Activated CD8-positive, alpha-beta T cell treated with anti-CD3 and anti-CD28 coated beads, Interleukin-2, amount 10 ng/mL, durations not matched to agents 7 days and 5 days (primary cell): ENCODE results near the gene FBXO7. TPM values are rescaled to one million over a fixed set of nuclear protein-coding genes. Genes with fewer than 3 reads are reported as not detected.

Experiments used
- ATAC-seq: fragments of 150-1000 bp; cut with Tn5 transposase; one replicate; pipeline ENCODE4 v1.10.0; 2021; ENCODE audit warnings: moderate library complexity
- CTCF ChIA-PET: fragments of 350-600 bp; sonication (Branson Sonifier 250); formaldehyde crosslinking; loops from one replicate; lab custom pipeline; 2021; ENCODE audit warnings: antibody characterized with exemption; lab: Charles Lee
- POLR2A ChIA-PET: fragments of 350-600 bp; sonication (Branson Sonifier 250); formaldehyde crosslinking; loops from one replicate; lab custom pipeline; 2021; ENCODE audit warnings: antibody characterized with exemption; lab: Charles Lee
- DNase-seq: peaks from one replicate; pipeline ENCODE4 v3.0.0-alpha.2; 2020
- H3K27ac Mint-ChIP-seq: one replicate; pipeline ENCODE4 v1.8.0; 2021; ENCODE audit warnings: mild to moderate bottlenecking, mixed read lengths
- H3K27me3 Mint-ChIP-seq: one replicate; pipeline ENCODE4 v1.8.0; 2021; ENCODE audit warnings: low read depth, mixed read lengths
- H3K36me3 Mint-ChIP-seq: one replicate; pipeline ENCODE4 v1.8.0; 2021; ENCODE audit warnings: low read depth, mixed read lengths
- H3K4me1 Mint-ChIP-seq: one replicate; pipeline ENCODE4 v1.8.0; 2021; ENCODE audit warnings: low read depth, mixed read lengths
- H3K4me3 Mint-ChIP-seq: one replicate; pipeline ENCODE4 v1.8.0; 2021; ENCODE audit warnings: mild to moderate bottlenecking, mixed read lengths
- H3K9me3 Mint-ChIP-seq: one replicate; pipeline ENCODE4 v1.8.0; 2022; ENCODE audit warnings: mixed read lengths; ENCODE audit not compliant: insufficient read depth
- total RNA-seq, 2 experiments: library from RNA; stranded (reverse); gene quantifications; one replicate each; pipeline ENCODE4 v1.2.3, GENCODE V29; 2021

The FBXO7 gene
- total RNA-seq, 2 experiments from 2014 or later, result 84.0 to 90.0 TPM

DNA sequence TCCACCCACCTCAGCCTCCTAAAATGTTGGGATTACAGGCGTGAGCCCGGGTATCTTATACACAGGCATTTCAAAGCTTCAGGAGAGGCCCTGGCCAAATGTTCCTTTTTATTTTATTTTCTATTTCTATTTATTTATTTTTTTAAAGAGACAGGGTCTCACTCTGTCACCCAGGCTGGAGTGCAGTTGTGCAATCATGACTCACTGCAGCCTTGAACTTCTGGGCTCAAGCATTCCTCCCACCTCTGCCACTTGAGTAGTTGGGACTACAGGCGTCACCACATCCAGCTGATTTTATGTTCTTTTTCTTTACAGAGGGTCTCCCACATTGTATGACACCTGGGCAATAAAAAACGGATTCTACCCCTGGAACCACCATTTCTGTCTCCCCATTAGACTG lies 71.2 kb downstream of the FBXO7 start:
- no peaks in the 10 kb centered on the region for H3K9me3 Mint-ChIP-seq
- H3K4me1 Mint-ChIP-seq, result no peaks in the 10 kb centered on the region
- POLR2A ChIA-PET, result no interaction called here
- no peak for ATAC-seq
- CTCF ChIA-PET, result no interaction called here
- H3K27ac Mint-ChIP-seq, result no peak overlapping the region
- H3K4me3 Mint-ChIP-seq, result no peak overlapping the region
- DNase-seq, result no peak
- H3K27me3 Mint-ChIP-seq, result peaks cover 5% of the 10 kb centered on the region
- H3K36me3 Mint-ChIP-seq, result no peaks in the 10 kb centered on the region

DNA sequence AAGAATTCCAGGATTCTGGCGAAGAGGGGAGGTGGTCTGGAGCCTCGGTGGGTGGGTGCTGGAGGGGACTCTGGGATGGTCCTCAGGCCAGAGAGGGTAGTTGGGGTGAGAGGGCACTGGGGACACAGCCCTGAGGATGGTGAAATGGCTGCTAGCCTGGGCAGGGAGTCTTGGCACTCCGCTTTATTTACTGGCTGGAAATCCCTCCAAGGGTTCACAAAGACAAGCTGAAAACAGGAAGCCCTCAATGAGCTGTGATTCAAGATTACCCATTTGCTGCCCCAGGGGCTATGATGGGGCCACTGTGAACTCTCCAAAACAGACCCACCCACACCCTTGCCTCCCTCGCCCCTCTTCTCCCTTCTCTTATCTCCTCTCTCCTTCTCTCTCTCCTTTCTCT lies 71.9 kb downstream of the FBXO7 start:
- POLR2A ChIA-PET, result no interaction called here
- ATAC-seq, result no peak
- H3K4me1 Mint-ChIP-seq, result no peaks in the 10 kb centered on the region
- H3K9me3 Mint-ChIP-seq, result no peaks in the 10 kb centered on the region
- no peak overlapping the region for H3K4me3 Mint-ChIP-seq
- CTCF ChIA-PET, result no interaction called here
- DNase-seq, result no peak
- H3K27ac Mint-ChIP-seq, result no peak overlapping the region
- no peaks in the 10 kb centered on the region for H3K36me3 Mint-ChIP-seq
- H3K27me3 Mint-ChIP-seq, result peaks cover 5% of the 10 kb centered on the region

DNA sequence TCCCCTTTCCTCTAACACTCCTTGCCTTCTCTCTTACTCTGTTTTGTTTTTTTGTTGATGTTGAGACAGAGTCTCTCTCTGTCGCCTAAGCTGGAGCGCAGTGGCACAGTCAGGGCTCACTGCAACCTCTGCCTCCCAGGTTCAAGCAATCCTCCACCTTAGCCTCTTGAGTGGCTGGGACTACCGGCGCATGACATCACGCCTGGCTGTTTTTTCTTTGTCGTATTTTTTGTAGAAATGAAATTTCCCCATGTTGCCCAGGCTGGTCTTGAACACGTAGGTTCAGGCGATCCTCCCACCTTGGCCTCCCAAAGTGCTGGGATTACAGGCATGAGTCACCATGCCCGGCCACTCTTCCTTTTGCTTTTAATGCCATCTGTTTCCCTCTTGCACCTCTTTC lies 72.3 kb downstream of the FBXO7 start:
- ATAC-seq (no peak), DNase-seq (no peak)
- Mint-ChIP-seq H3K27ac (no peak overlapping the region), H3K4me1 (no peaks in the 10 kb centered on the region), H3K4me3 (no peak overlapping the region), H3K27me3 (peaks cover 6% of the 10 kb centered on the region), H3K9me3 (no peaks in the 10 kb centered on the region), H3K36me3 (no peaks in the 10 kb centered on the region)
- ChIA-PET POLR2A (no interaction called here), CTCF (no interaction called here)

DNA sequence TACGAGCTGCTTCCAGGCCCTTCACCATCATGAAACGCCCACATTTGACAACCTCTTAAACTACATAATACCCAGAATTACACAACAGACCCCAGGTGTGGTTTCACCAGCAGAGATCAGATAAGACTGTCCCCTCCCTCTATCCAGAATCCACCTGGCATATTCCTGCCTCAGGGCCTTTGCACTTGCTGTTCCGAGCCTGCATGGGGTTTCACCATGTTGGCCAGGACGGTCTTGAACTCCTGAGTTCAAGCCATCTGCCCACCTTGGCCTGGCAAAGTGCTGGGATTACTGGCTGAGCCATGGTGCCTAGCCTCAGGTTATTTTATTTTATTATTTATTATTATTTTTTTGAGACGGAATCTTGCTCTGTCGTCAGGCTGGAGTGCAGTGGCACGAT lies 73.4 kb downstream of the FBXO7 start:
- ChIA-PET POLR2A (no interaction called here), CTCF (no interaction called here)
- DNase-seq (no peak), ATAC-seq (no peak)
- H3K36me3 Mint-ChIP-seq, result no peaks in the 10 kb centered on the region
- H3K9me3 Mint-ChIP-seq, result no peaks in the 10 kb centered on the region
- no peak overlapping the region for H3K27ac Mint-ChIP-seq
- no peaks in the 10 kb centered on the region for H3K4me1 Mint-ChIP-seq
- no peak overlapping the region for H3K4me3 Mint-ChIP-seq
- H3K27me3 Mint-ChIP-seq, result peaks cover 6% of the 10 kb centered on the region

Other genes starting within 250 kb of the FBXO7 start
- not detected for gene SLC5A4, start 219.5 kb upstream of the FBXO7 start, total RNA-seq
- not detected for gene RFPL3, start 116.9 kb upstream of the FBXO7 start, total RNA-seq
- 10 to 100 TPM; 59.0 to 60.2 TPM for gene RTCB, start 62.6 kb upstream of the FBXO7 start, total RNA-seq
- not detected for gene BPIFC, start 10.4 kb upstream of the FBXO7 start, total RNA-seq